DMS 273 treated with DMSO at 0.1 percent for 48 hours (cell line): ENCODE results near the gene TMEM123.

Experiments
- DNase-seq: peaks from one replicate; lab custom pipeline; 2025; lab: John Stamatoyannopoulos, UW

The TMEM123 gene

DNA sequence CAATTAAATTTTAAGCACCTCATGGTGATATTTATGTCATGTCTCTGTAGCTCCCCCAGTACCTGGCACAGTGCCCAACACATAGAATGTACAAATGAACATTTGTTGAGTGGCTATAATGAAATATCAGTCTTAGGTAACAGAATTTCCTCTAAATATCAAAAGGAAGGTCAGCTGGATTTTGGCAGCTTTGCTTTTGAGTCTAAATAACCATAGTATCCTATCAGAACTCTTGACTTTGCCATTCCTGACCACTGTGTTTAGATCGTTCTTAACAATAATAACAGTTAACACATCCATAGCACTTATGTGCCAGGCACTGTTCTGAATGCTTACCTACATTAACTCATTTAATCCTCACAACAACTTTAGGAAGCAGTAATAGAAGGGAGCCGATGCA lies 26.6 kb downstream of the TMEM123 start:
- DNase-seq: no peak

DNA sequence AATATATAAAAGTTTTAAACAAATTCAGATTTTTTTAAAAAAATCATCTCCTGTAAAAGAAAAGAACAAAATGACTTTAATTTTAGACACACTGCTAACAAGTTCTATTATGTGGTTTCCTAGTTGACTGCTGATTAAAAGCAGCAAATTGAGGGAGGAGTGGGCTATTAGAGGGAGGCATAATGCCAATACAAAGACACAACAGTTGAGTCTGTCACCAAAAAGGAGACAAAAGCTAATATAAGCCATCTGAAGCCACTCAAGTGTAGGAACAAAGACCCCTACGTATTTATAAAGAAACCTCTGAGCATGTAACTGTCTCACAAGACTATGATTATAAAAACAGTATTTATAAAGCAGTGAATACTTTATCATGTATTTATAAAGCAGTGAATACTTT lies 28.6 kb downstream of the TMEM123 start:
- DNase-seq: no peak

DNA sequence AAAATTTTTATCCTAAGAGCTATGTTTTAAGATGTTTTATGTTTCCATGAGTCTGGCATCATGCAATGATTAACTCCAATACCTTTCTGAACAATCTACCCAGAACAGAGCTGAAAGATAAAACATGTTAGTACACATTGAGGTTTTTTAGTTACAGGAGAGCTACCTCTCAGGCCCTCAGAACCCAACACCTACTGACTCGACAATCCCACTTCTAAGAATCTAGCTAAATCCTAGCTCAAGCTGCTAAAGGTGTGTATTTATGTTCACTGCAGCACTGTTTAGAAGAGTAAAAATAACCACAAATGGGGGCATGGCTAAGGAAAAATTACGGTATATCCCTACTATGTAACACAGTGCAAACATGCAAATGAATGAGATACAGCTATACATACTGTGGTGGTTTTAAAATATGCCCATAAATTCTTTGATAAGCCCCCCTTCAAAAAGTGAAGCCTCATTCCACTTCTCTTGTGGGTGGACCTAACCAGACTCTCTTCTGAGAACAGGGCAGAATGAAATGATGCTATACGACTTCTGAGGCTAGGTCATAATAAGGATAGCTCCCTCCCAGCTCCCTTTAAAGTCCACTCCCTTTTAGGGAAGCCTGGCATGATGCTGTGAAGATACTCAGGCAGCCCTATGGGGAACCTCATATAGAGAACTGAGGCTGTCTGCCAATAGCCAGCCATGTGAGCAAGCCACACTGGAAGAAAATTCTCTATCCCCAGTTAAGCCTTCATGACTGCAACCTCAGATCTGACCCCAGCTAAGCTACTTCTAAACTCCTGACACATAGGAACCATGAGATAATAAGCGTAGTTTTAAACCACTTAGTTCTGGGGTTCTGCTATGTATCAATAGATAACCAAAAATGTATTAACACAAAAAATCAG lies 29.5 kb downstream of the TMEM123 start:
- DNase-seq: no peak

DNA sequence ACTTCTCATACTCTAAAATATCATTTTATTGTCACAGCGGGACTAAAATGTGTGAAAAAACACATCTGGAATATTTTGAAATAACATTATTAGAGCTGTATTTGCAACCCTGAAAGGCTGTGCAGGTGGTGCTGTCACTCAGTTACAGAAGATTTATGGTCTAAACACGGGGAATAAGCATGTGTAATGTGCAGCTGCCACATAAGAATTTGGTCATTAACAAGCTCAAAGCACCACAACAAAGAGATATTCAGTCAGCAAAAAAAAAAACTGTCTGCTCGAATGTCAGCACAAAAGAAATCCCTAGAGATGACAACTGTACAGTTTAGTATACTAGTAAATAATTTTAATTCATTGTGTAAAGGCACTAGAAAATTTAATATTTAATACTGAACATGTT lies 31.3 kb downstream of the TMEM123 start:
- no peak for DNase-seq

DNA sequence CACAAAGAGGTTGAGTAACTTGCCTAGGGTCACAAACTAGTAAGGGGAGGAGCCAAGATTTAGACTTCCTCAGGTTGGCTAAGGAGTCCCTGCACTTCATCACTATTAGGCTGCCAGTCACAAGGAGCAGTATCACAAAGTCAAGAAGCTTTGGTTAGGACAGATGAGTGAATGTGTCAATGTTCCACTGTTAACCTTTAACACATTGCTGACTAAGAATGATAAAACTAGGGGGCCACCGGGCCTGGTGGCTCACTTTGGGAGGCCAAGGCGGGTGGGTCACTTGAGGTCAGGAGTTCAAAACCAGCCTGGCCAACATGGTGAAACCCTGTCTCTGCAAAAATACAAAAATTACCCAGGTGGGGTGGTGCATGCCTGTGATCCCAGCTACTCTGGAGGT lies 32.0 kb downstream of the TMEM123 start:
- no peak for DNase-seq

DNA sequence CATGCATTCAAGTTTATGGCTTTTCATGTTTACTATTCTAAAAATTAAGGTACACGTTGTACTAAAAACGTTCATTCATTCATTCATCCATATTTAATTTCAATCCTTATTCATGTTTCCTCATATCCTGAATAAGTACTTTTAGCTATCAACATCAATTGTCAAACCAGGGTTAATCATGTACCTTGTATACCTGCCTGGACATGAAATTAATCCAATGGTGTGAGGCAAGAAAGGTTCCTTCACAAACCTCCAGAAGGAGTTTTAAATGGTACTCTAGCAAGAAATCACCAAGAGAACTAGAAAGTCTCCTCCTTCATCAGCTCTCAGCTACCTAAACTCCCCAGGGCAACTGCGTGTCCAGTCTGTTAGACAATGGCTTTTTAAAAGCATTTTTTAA lies 33.4 kb downstream of the TMEM123 start:
- no peak for DNase-seq

DNA sequence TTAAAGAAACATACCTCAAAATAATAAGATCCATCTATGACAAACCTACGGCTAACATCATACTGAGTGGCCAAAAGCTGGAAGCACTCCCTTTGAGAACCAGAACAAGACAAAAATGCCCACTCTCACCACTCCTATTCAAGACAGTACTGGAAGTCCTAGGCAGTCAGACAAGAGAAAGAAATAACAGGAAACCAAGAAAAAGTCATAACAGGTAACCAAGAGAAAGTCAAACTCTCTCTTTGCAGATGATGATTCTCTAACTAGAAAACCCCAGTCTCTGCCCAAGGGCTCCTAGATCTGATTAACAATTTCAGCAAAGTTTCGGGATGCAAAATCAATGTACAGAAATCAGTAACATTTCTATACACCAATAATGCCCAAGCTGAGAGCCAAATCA lies 35.6 kb downstream of the TMEM123 start:
- no peak for DNase-seq

DNA sequence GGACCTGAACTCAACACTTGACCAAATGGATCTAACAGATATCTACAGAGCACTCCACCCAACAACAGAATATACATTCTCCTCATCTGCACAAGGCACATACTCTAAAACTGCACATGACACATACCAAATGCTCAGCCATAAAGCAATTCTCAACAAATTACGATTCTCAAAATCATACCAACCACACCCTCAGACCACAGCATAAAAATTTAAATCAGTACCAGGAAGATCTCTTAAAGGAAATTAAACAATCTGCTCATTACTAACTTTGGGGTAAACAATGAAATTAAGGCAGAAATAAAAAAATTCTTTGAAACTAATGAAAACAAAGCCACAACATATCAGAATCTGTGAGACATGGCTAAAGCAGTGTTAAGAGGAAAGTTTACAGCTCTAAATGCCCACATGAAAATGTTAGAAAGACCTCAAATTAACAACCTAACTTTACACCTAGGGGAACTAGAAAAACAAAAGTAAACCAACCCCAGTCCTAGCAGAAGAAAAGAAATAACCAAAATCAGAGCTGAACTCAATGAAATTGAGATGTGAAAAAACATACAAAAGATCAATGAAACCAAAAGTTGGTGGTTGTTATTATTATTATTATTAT lies 37.2 kb downstream of the TMEM123 start:
- no peak for DNase-seq

DNA sequence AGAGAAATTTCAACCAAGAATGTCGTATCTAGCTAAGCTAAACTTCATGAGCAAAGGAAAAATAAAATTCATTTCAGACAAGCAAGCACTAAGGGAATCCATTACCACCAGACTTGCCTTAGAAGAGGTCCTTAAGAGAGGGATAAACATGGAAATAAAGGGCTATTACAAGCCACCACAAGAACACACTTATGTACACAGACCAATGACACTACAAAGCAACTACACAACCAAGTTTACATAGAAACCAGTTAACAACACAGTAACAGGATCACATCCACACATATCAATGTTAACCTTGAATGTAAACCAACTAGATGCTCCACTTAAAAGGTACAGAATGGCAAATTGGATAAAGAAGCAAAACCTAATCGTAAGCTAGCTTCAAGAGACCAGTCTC lies 38.0 kb downstream of the TMEM123 start:
- DNase-seq: no peak

DNA sequence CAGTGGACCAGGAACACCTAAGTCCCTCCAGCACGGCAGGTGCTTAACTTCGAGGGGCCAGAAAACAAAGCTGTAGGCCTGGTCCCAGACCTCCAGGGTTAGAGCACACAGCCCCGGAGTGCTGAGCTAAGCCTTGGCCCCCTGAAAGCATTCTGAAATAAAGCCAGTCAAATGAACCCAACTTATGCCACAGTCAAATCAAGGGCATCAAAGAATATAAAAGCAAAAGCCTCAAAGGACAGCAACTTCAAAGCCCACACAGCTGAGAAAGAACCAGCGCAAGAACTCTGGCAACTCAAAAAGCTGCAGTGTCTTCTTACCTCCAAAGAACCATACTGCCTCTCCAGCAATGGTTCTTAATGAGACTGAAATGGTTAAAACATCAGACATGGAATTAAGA lies 39.1 kb downstream of the TMEM123 start:
- no peak for DNase-seq

DNA sequence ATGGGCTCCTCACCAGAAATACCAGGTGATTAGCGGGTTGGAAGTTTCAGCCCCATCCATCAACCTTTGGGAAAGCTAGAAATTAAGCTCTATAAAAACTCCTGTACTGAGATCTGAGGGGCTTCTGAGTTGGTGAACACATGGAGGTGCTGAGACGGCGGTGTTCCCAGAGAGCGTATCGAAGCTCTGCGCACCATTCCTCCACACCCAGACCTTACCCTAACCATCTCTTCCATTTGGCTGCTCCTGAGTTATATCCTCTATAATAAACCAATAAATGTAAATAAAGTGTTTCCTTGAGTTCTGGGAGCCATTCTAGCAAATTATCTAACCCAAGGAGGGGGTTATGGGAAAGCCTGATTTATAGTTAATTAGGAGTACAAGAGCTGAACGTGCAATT lies 41.4 kb downstream of the TMEM123 start:
- no peak for DNase-seq

DNA sequence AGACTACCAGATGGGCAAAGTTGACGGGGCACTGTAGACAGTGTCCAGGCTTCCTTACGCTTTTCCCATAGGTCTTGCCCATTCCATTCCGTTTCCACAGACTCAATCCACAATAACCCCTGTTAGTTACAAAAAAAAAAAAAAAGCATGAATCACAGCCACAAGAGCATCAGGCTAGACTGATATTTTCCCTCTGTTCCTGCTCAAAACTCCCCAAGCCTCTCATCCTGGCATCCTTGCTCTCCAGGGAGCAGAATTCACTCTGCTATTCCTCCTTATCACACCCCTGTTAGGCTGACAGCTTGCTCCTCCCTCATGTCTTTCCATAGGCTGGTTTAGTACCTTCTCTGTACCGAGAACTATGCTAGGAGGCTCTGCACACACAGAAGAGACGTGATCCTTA lies 42.2 kb downstream of the TMEM123 start:
- DNase-seq: no peak

DNA sequence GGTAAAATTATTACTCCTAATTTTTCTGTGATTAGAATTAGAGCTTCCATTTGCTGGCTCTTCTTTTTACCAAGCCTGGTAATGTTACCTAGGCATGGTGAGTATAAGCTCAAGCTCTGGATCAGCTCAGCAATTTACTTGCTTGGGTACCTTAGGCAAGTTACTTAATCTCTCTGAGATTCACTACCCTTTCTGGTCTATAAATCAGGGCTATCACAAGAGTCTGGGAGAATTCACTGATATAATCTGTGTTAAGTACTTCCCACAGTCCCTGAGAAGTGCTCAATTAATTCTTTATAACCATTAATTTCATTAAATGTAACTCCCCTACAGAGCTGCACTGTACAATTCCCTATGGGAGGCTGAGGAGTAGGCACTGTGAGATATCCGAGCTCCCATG lies 44.2 kb downstream of the TMEM123 start:
- DNase-seq: no peak

DNA sequence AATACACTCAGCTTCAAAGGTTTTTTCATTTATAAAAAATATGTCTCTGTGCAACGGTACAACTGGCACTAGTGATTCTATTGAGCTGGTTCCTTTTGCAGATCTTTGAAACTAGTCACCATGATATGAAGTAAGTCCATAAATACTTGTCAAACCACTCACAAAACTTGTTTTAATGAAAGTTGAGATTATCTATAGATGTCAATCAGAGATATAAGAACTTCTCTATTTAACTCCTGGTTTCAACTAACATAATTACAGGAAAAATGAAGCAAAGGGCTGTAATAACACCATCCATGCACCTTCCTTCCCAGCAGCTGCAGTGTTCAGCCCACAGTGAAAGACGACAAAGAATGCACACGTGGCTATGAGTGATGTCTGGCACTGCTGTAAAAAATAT lies 44.7 kb downstream of the TMEM123 start:
- DNase-seq: no peak

DNA sequence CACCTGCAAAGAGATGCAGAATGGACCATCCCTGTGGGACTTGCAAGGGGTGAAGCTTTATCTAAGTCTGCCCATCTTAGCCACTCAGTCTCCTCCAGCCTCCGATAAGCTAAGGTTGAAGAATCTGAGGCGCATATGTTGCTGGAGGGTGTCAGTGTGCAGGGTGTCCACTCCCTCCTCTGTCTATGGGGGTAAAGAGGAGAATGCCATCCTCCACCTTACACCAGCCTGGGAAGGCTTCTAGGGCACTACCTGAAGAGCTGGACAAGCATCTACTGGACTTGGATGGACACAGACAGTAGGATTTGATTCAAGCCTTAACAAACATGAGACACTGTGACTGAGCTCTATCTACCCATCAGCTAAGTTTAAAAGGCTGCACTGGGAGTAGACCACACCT lies 46.5 kb downstream of the TMEM123 start:
- no peak for DNase-seq

DNA sequence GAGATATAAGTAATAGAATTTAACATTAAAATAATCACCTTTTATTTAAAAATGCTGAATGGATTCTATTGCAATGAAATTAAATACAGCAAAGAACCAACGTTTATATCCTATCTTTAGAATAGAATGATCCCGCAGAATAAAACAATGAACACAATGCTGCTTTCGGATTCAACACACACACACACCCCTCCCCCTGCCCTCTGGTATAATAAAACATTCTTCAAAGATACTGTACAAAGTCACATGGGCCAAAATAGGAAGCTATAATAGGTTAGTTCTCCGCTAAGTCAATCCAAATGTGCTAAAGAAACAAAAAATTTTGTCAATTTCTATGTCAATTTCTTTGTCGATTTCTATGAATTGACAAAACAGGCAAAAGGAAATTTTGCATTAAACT lies 47.1 kb downstream of the TMEM123 start:
- no peak for DNase-seq

DNA sequence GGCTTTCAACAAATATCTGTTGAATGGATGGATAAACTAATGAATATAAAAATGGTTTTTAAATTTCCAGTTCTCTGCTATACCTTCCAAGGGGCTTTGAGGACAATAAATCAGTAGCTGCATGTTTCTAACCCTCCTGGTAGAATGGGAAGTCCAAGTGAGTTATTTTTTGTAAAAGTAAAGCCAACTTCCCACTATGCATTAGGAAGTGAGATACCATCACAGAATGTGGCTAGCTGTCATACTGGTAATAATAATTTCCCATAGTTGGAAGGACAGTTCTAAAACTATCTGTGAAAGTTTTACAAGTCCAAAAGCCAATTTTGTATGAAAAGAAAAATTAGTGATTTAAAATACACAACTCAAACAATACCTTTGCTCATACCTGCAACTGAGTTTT lies 50.0 kb downstream of the TMEM123 start:
- DNase-seq: no peak

DNA sequence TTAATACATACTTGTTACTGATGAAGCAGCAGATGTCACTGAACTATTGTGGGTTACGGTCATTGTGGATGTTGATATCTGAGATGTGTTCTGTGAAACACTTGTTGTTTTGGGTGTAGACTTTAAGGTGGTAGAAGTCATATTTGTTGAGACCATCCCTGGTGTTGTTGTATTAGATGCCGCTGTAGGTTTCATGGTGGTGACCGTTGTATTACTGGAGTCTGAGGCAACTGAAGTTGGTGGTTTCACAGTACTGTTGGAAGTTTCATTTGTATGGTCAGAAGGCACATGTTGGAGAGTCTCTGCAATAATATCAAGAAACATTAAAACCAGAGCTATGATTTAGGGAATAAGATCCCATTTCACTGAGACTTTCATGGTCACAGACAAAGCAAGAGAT lies 50.7 kb downstream of the TMEM123 start:
- no peak for DNase-seq

DNA sequence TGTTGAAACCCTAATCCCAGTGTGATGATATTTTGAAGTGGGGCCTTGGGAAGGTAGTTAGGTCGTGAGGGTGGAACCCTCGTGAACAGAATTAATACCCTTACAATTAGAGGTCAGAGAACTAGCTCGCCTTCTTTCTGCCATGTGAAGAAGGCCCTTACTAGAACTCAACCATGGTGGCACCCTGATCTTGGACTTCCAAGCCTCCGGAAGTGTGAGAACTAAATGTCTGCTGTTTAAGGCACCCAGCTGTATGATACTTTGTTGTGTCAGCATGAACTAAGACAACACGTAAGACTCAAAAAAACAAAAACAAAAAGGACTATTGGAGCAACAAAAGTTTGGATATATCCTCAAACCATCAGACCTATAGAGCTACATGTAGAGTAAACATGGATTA lies 52.0 kb downstream of the TMEM123 start:
- no peak for DNase-seq

DNA sequence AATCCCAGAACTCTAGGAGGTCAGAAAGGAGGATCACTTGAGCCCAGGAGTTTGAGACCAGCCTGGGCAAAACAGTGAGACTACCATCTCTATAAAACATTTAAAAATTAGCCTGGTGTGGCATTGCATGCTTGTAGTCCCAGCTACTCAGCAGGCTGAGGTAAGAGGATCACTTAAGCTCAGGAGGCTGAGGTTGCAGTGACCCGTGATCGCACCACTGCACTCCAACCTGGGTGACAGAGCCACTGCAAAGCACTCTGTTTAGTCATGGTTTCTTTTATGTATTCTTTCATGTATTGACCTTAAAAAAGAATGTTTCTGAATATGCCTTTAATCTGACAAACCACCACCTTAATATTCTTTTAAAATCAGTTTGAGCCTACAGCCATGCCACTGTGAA lies 53.4 kb downstream of the TMEM123 start:
- DNase-seq: no peak

DNA sequence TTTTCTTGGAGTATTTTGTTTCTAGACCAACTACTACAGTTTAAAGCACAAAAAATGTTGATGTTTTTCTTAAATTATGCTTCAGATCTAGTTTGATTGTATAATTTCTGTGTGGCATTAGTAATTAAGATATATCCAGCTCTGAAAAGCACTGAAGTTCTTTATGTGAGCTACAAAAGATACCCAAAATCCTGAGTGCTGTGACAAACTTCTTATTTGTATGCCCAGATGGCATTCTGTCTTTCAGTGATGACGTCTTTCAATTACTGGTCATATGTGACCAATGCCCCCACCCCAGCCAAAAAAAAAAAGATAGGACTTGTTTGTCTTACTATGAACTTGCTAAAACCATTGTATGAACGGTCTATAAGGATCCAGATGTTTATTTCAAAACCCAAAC lies 54.3 kb downstream of the TMEM123 start:
- DNase-seq: no peak

DNA sequence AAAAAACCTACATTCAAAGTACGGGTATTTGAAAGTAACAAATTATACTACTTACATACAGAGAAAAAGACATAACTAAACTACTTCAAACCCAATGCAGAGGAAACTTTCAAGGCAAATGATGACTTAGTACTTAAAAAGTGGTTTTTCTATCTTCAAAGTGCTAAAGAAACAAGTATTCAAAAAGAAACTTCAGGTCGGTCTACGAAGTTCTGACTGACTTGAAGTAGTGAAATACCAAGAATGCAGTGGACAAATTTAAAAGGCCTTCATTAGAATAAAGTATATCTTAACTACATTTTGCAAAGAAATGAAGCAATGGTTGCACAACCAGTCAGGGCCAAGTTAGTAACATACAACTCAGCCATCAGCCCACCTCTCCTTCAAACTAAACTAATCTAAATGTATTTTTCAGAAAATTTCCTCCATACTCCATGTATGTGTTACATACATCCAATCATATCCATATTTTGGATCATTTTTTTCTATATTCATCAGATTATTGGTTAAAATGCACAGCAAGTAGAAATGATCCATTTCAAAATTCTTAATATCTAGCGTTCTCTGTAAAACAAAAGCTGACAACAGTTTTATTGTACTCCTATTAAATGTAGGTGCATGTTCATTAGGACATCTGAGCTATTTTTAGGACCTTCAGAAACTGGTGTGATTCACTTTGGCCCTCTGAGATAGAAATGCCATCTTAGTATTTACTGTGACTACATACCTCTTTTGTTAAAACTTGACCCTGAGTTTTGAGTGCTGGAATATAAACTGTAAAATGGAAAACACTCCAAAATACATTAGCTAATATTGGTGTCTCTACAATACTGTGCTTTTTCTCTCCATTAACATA lies 55.6 kb downstream of the TMEM123 start:
- DNase-seq: no peak
